ENCODE data around the gene UBE2U. TPM values are rescaled to one million over a fixed set of nuclear protein-coding genes. Genes with fewer than 3 reads are reported as not detected.

UBE2U gene
- polyA plus RNA-seq, 1 donor (not counting 4 experiments of a cell fraction or from before 2014, with no cell fraction given): not detected

- Histone ChIP-seq H3K4me2 (ENCODE audit: control insufficient read depth, extremely low read depth, insufficient read depth, low read depth, low read length) (no peak overlapping the region), H3K4me1 (ENCODE audit: control insufficient read depth, extremely low read depth, insufficient read depth, low read length) (no peaks in the 10 kb centered on the region), H3K9me1 (ENCODE audit: control insufficient read depth, extremely low read depth, insufficient read depth, low read length) (no peaks in the 10 kb centered on the region), H3K79me2 (ENCODE audit: control insufficient read depth, insufficient read depth, low read length) (no peaks in the 10 kb centered on the region), H2AFZ (ENCODE audit: control insufficient read depth, low read length) (no peak overlapping the region), H3K4me3 (ENCODE audit: control insufficient read depth in 2 of 3, extremely low read depth in 1 of 3, insufficient read depth in 2 of 3, low read depth in 1 of 3, low read length in 3 of 3) (no peak overlapping the region), H3K27me3 (ENCODE audit: control insufficient read depth, extremely low read depth, insufficient read depth, low read length) (no peaks in the 10 kb centered on the region), H4K20me1 (ENCODE audit: control insufficient read depth, extremely low read depth, insufficient read depth, low read length) (no peaks in the 10 kb centered on the region), H3K27ac (ENCODE audit: control insufficient read depth, insufficient read depth, low read length) (no peak overlapping the region), H3K9ac (ENCODE audit: control insufficient read depth, extremely low read depth, insufficient read depth, low read length) (no peak overlapping the region), H3K36me3 (ENCODE audit: control insufficient read depth in 2 of 2, extremely low read depth in 1 of 2, insufficient read depth in 2 of 2, low read length in 2 of 2) (no peaks in the 10 kb centered on the region), H3K9me3 (ENCODE audit: control insufficient read depth, low read depth, low read length) (no peaks in the 10 kb centered on the region)
- dilution Hi-C loops (cut with MboI; ENCODE audit: extremely low pct_ligation_motif_present, low sequenced_read_pairs): loop anchor here (25.0 kb wide), 1 partner anchor 653 kb away; the partner anchor contains the start of gene PGM1
- FAIRE-seq (no peak), DNase-seq (ENCODE audit: low read depth, low spot score) (no peak)
- TF ChIP-seq EZH2 (IDR thresholded peaks at IDR 0.05; ENCODE audit: low read length): no peak
- TF ChIP-seq, protein P1, sequence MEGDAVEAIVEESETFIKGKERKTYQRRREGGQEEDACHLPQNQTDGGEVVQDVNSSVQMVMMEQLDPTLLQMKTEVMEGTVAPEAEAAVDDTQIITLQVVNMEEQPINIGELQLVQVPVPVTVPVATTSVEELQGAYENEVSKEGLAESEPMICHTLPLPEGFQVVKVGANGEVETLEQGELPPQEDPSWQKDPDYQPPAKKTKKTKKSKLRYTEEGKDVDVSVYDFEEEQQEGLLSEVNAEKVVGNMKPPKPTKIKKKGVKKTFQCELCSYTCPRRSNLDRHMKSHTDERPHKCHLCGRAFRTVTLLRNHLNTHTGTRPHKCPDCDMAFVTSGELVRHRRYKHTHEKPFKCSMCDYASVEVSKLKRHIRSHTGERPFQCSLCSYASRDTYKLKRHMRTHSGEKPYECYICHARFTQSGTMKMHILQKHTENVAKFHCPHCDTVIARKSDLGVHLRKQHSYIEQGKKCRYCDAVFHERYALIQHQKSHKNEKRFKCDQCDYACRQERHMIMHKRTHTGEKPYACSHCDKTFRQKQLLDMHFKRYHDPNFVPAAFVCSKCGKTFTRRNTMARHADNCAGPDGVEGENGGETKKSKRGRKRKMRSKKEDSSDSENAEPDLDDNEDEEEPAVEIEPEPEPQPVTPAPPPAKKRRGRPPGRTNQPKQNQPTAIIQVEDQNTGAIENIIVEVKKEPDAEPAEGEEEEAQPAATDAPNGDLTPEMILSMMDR (optimal IDR thresholded peaks at IDR 0.05 in 1 of 3, IDR thresholded peaks at IDR 0.05 in 1 of 3, conservative IDR thresholded peaks at IDR 0.05 in 1 of 3; ENCODE audit: extremely low read depth in 1 of 3, insufficient read depth in 2 of 3, low read length in 3 of 3): no peak
Measured at GRCh38 chr1:64240206-64240605, 36.8 kb downstream of the UBE2U start.

DNA sequence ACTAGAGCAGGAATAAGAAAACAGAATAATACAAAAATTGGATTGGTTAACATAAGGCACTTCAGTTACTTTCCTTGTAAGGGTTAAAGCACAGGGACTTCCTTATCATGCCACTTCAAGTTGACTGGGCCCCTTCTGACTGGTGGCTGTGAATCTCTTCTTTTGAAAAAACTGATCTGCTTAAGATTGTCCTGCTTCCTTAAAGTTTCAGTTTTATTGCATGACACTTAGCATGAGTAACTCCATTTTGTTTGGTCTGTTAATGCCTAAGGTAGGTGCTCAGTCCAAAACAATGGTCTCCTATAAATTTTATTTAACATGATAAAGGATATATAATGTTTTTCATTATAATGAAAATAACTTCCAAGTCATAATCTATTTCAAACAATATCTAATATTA lies 37.6 kb downstream of the UBE2U start:
- H3K9me3 ChIP-seq (ENCODE audit: control insufficient read depth, low read depth, low read length): no peaks in the 10 kb centered on the region
- TF ChIP-seq EZH2 (IDR thresholded peaks at IDR 0.05; ENCODE audit: low read length): no peak
- TF ChIP-seq, protein P1 (optimal IDR thresholded peaks at IDR 0.05 in 1 of 3, IDR thresholded peaks at IDR 0.05 in 1 of 3, conservative IDR thresholded peaks at IDR 0.05 in 1 of 3; ENCODE audit: extremely low read depth in 1 of 3, insufficient read depth in 2 of 3, low read length in 3 of 3): no peak
- no peaks in the 10 kb centered on the region for H3K79me2 ChIP-seq (ENCODE audit: control insufficient read depth, insufficient read depth, low read length)
- no peak overlapping the region for H3K4me2 ChIP-seq (ENCODE audit: control insufficient read depth, extremely low read depth, insufficient read depth, low read depth, low read length)
- no peak overlapping the region for H3K27ac ChIP-seq (ENCODE audit: control insufficient read depth, insufficient read depth, low read length)
- no peak overlapping the region for H3K9ac ChIP-seq (ENCODE audit: control insufficient read depth, extremely low read depth, insufficient read depth, low read length)
- H3K27me3 ChIP-seq (ENCODE audit: control insufficient read depth, extremely low read depth, insufficient read depth, low read length): no peaks in the 10 kb centered on the region
- FAIRE-seq: no peak
- DNase-seq (ENCODE audit: low read depth, low spot score): no peak
- dilution Hi-C loops (cut with MboI; ENCODE audit: extremely low pct_ligation_motif_present, low sequenced_read_pairs): loop anchor here (25.0 kb wide), 1 partner anchor 654 kb away; the partner anchor contains the start of gene PGM1
- H3K4me3 ChIP-seq (ENCODE audit: control insufficient read depth in 2 of 3, extremely low read depth in 1 of 3, insufficient read depth in 2 of 3, low read depth in 1 of 3, low read length in 3 of 3): no peak overlapping the region
- H4K20me1 ChIP-seq (ENCODE audit: control insufficient read depth, extremely low read depth, insufficient read depth, low read length): no peaks in the 10 kb centered on the region
- no peaks in the 10 kb centered on the region for H3K4me1 ChIP-seq (ENCODE audit: control insufficient read depth, extremely low read depth, insufficient read depth, low read length)
- H2AFZ ChIP-seq (ENCODE audit: control insufficient read depth, low read length): no peak overlapping the region
- no peaks in the 10 kb centered on the region for H3K9me1 ChIP-seq (ENCODE audit: control insufficient read depth, extremely low read depth, insufficient read depth, low read length)
- H3K36me3 ChIP-seq (ENCODE audit: control insufficient read depth in 2 of 2, extremely low read depth in 1 of 2, insufficient read depth in 2 of 2, low read length in 2 of 2): no peaks in the 10 kb centered on the region

All from keratinocyte (primary cell).